ENCODE results near the gene STXBP3.

The STXBP3 gene

DNA sequence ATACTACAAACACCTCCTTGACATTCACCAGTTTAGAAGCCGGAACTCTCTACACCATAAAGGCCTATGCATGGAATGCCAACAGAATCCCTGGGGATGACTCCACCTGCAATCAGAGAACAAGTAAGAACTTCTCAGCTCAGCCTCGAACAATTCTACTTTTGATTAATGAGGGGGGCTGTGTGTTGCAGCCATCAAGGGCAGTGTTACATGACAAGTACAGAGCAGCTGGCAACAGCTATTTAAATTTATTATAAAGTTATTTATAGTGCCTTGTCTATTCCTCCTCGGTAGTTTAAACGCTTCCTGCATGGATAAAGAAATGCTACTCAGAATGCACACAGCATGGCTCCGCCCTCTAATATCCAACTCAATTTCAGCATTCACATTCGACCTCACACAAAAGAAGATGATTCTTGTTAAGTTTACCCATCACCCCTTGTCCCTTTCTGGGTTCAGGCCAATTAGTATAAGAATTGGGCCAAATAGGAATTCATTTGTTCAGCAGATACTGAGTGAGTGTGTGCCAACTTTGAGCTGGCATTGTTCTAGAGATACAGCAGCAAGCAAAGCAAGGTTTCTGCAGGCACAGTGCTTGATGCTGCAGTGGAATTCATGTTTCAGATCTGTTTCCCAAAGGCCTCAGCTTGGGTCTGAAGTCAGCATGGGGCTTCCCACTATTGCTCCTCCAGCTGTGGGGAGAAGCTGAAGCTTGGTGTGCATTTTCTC lies 27.4 kb upstream of the STXBP3 start:
- TF ChIP-seq, protein P1, sequence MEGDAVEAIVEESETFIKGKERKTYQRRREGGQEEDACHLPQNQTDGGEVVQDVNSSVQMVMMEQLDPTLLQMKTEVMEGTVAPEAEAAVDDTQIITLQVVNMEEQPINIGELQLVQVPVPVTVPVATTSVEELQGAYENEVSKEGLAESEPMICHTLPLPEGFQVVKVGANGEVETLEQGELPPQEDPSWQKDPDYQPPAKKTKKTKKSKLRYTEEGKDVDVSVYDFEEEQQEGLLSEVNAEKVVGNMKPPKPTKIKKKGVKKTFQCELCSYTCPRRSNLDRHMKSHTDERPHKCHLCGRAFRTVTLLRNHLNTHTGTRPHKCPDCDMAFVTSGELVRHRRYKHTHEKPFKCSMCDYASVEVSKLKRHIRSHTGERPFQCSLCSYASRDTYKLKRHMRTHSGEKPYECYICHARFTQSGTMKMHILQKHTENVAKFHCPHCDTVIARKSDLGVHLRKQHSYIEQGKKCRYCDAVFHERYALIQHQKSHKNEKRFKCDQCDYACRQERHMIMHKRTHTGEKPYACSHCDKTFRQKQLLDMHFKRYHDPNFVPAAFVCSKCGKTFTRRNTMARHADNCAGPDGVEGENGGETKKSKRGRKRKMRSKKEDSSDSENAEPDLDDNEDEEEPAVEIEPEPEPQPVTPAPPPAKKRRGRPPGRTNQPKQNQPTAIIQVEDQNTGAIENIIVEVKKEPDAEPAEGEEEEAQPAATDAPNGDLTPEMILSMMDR (conservative IDR thresholded peaks at IDR 0.05; ENCODE audit: control insufficient read depth, insufficient read depth, low read depth, low read length), result no peak
- H3K4me3 ChIP-seq (ENCODE audit: control insufficient read depth, low read depth, low read length), result no peak overlapping the region
- DNase-seq (ENCODE audit: low read depth), result no peak

DNA sequence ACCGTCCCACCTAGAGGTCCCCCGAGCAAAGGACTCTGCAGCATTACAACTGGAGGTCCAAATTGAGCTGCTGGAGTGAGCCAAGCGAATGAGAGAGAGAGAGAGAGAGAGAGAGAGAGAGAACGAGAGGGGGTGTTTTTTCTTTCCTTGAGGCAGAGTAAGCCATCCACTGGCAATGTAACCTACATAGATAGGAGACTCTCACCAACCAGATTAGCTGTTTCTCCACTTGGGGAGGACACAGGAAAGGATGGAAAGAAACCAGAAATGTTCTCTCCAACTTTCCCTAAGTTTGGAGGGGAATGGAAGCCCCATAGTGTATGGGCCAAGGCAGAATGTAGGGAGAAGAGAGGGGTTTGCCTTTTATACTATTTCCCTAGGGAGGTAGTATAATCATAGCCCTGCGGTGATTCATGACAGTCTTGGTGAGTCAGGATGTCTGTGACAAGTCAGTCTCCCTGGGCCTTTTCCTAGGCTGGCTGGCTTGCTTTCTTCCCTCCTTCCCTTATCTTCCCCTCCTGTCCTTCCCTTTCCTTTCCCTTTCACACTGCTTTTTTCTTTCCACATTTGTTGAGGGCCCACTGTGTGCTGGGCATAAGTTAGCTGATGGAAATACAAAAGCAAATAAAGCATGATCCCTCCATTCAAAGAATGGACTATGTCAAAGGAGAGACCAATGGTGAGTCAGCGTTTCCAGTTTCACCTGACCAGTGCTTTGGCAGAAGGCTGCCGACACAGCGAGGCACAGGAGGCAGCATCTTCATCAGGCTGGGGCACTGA lies 26.6 kb upstream of the STXBP3 start:
- TF ChIP-seq, protein P1 (conservative IDR thresholded peaks at IDR 0.05; ENCODE audit: control insufficient read depth, insufficient read depth, low read depth, low read length), result no peak
- peak; percentile 93 for DNase-seq (ENCODE audit: low read depth)
- no peak overlapping the region for H3K4me3 ChIP-seq (ENCODE audit: control insufficient read depth, low read depth, low read length)

DNA sequence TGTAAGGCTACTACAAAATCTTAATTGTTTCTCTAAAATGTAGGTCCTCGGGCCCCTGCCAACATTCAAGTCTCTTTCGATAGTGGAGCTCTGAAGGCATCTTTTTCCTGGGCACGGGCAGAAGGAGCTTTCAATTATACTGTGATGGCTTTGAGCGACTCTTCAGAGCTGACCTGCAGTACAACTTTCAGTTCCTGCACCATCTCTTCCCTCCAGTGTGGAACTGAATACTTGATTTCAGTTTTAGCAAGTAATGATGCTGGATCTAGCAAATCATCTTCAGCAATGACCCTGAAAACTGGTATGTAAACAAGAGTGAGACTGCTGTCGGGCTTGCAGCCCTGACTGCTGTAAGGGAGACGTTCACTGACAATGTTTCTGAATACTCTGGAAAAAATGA lies 24.2 kb upstream of the STXBP3 start:
- no peak overlapping the region for H3K4me3 ChIP-seq (ENCODE audit: control insufficient read depth, low read depth, low read length)
- TF ChIP-seq, protein P1 (conservative IDR thresholded peaks at IDR 0.05; ENCODE audit: control insufficient read depth, insufficient read depth, low read depth, low read length), result no peak
- DNase-seq (ENCODE audit: low read depth), result no peak

DNA sequence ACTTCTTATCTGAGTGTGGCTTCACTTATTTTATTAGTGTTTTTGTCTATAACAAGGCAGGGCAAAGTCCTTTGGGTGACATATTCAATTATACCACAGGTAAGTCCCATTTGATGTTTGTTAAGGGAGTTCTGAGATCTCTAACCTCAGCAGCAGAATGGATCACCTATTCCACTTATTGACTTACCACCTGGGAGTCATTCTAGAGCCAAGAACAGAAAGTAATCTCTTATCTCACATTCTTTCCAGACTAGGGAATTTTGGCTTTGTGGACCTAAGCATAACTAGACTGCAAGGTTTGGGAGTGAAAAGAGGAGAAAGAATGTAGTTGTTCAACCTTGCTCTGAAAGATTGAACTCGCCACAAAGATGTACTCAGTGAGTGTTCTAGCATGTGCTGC lies 20.6 kb upstream of the STXBP3 start:
- no peak for DNase-seq (ENCODE audit: low read depth)
- H3K4me3 ChIP-seq (ENCODE audit: control insufficient read depth, low read depth, low read length), result no peak overlapping the region
- TF ChIP-seq, protein P1 (conservative IDR thresholded peaks at IDR 0.05; ENCODE audit: control insufficient read depth, insufficient read depth, low read depth, low read length), result no peak

DNA sequence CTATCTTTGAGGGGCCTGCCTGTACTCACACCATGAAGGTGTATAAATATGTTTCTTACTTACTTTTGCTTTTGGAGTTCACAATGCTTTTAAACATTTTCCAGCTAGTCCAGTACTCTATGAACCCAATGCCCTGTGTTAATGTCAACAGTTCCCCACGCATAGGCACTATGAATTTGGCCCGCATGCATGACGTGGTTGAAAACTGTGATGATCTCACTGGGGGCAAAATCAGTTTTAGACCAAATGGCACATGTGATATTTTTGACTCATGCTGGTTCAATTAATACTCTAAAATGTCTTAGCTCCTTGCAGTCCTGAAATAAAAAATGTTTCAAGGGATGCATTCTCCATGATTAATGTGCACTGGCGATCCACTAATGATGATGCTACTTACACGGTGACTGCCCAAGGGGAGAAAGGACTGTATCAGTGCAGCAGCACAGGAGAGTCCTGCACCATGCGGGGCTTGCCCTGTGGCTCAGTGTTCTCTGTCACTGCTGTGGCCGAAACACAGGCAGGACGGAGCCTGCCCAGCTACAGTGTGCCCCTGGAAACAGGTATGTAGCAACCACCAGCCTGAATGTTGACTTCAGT lies 18.0 kb upstream of the STXBP3 start:
- TF ChIP-seq, protein P1 (conservative IDR thresholded peaks at IDR 0.05; ENCODE audit: control insufficient read depth, insufficient read depth, low read depth, low read length), result no peak
- no peak overlapping the region for H3K4me3 ChIP-seq (ENCODE audit: control insufficient read depth, low read depth, low read length)
- DNase-seq (ENCODE audit: low read depth), result no peak

DNA sequence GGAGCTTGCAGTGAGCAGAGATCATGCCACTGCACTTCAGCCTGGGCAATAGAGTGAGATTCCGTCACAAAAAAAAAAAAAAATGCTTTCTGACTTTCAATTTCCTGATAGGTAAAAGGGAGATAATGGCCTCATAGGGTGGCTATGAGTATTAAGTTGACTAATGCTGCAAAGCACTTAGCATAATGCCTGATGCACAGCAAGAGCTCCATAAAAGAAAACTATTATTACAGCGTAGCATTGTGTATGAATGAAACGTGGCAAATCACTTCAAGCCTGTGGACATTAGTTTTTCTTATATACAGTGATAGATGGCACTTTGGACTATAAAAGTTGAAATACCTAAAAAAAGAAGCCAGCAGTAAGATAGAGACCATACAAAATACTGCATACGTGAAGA lies 17.0 kb upstream of the STXBP3 start:
- no peak for DNase-seq (ENCODE audit: low read depth)
- TF ChIP-seq, protein P1 (conservative IDR thresholded peaks at IDR 0.05; ENCODE audit: control insufficient read depth, insufficient read depth, low read depth, low read length), result no peak
- no peak overlapping the region for H3K4me3 ChIP-seq (ENCODE audit: control insufficient read depth, low read depth, low read length)
